ENCODE results near the gene SHQ1.

SHQ1 gene

GRCh38 chr3:72839057-72839456 is 9.2 kb downstream of the SHQ1 start:
- Histone ChIP-seq H3K27me3 (ENCODE audit: insufficient read depth, low read length, poor library complexity, severe bottlenecking) (no peaks in the 10 kb centered on the region), H3K4me3 (ENCODE audit: low read length, poor library complexity, severe bottlenecking) (peak overlapping the region; percentile 10), H3K36me3 (ENCODE audit: insufficient read depth, low read length) (peaks cover 36% of the 10 kb centered on the region), H3K9ac (ENCODE audit: low read depth, low read length, poor library complexity, severe bottlenecking) (peak overlapping the region; percentile 30), H4K20me1 (ENCODE audit: insufficient read depth, low read length, poor library complexity, severe bottlenecking) (peaks cover 6% of the 10 kb centered on the region), H3K9me2 (replicated peaks; ENCODE audit: low read depth, low read length) (no peaks in the 10 kb centered on the region), H2AFZ (ENCODE audit: low read length) (no peak overlapping the region), H3K9me3 (ENCODE audit: insufficient read depth, low read depth, low read length) (no peaks in the 10 kb centered on the region), H3K4me1 (ENCODE audit: insufficient read depth, low read length, poor library complexity, severe bottlenecking) (peaks cover 31% of the 10 kb centered on the region), H3K4me2 (ENCODE audit: low read depth, low read length, poor library complexity, severe bottlenecking) (peak overlapping the region; percentile 55), H3K79me2 (ENCODE audit: insufficient read depth, low read length) (peaks cover 4% of the 10 kb centered on the region), H3F3A (ENCODE audit: low read depth) (no peaks in the 10 kb centered on the region)
- TF ChIP-seq EZH2phosphoT487 (IDR thresholded peaks at IDR 0.05; ENCODE audit: borderline replicate concordance) (no peak), CTCF (conservative IDR thresholded peaks at IDR 0.05; ENCODE audit: low read length) (no peak)

DNA sequence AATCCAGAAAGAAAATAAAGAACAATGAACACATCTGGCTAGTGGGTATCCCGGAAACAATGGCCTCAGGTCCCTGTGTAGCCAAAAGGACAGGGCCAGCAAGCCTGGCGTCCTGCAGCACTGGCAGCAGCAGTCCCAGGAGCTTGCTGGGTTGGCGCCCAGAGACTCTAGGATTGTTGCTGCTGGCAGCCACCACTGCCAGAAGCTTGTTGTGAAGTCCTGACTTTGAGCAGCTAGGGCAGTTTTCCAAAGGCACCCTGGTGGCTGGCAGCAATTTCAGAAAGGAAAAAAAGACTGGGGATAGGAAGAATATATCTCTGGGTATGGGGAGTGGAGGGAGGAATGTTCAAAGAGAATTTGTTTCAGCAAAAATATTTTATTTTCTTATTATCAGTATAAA is 11.3 kb downstream of the SHQ1 start:
- H3K36me3 ChIP-seq (ENCODE audit: insufficient read depth, low read length): peaks cover 36% of the 10 kb centered on the region
- no peaks in the 10 kb centered on the region; the same call in none of the 2 replicates for H3K79me2 ChIP-seq (ENCODE audit: insufficient read depth, low read length)
- H3K27me3 ChIP-seq (ENCODE audit: insufficient read depth, low read length, poor library complexity, severe bottlenecking): no peaks in the 10 kb centered on the region
- H3F3A ChIP-seq (ENCODE audit: low read depth): no peaks in the 10 kb centered on the region
- no peak overlapping the region for H3K9ac ChIP-seq (ENCODE audit: low read depth, low read length, poor library complexity, severe bottlenecking)
- no peaks in the 10 kb centered on the region for H3K9me2 ChIP-seq (replicated peaks; ENCODE audit: low read depth, low read length)
- no peak overlapping the region for H2AFZ ChIP-seq (ENCODE audit: low read length)
- H3K9me3 ChIP-seq (ENCODE audit: insufficient read depth, low read depth, low read length): no peaks in the 10 kb centered on the region
- H3K4me2 ChIP-seq (ENCODE audit: low read depth, low read length, poor library complexity, severe bottlenecking): no peak overlapping the region
- no peak overlapping the region for H3K4me3 ChIP-seq (ENCODE audit: low read length, poor library complexity, severe bottlenecking)
- TF ChIP-seq CTCF (conservative IDR thresholded peaks at IDR 0.05; ENCODE audit: low read length): no peak
- TF ChIP-seq EZH2phosphoT487 (IDR thresholded peaks at IDR 0.05; ENCODE audit: borderline replicate concordance): no peak
- peaks cover 5% of the 10 kb centered on the region for H4K20me1 ChIP-seq (ENCODE audit: insufficient read depth, low read length, poor library complexity, severe bottlenecking)
- peaks cover 22% of the 10 kb centered on the region for H3K4me1 ChIP-seq (ENCODE audit: insufficient read depth, low read length, poor library complexity, severe bottlenecking)

DNA sequence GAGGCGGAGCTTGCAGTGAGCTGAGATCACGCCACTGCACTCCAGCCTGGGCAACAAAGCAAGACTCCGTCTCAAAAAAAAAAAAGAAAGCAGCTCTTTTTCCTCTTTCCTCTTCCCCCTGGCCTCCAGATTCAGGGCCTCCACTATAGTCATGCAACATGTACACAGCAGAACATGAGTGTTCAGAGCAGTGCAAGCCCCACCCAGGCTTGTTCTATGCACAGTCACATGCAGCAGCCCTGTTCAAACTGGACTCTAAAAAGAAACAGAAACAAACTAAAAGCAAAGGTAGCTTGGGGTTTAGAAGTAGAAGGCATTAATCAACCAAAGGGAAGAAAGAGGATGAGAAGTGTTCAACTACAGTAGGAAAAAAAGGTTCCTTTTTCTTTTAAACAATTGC is 11.8 kb downstream of the SHQ1 start:
- no peaks in the 10 kb centered on the region; the same call in 1 of the 2 replicates for H3K79me2 ChIP-seq (ENCODE audit: insufficient read depth, low read length)
- H3K9ac ChIP-seq (ENCODE audit: low read depth, low read length, poor library complexity, severe bottlenecking): no peak overlapping the region
- TF ChIP-seq CTCF (conservative IDR thresholded peaks at IDR 0.05; ENCODE audit: low read length): no peak
- no peak for TF ChIP-seq EZH2phosphoT487 (IDR thresholded peaks at IDR 0.05; ENCODE audit: borderline replicate concordance)
- no peaks in the 10 kb centered on the region for H3K9me2 ChIP-seq (replicated peaks; ENCODE audit: low read depth, low read length)
- no peaks in the 10 kb centered on the region for H3F3A ChIP-seq (ENCODE audit: low read depth)
- H3K9me3 ChIP-seq (ENCODE audit: insufficient read depth, low read depth, low read length): no peaks in the 10 kb centered on the region
- no peak overlapping the region for H2AFZ ChIP-seq (ENCODE audit: low read length)
- peaks cover 36% of the 10 kb centered on the region for H3K36me3 ChIP-seq (ENCODE audit: insufficient read depth, low read length)
- peaks cover 5% of the 10 kb centered on the region for H4K20me1 ChIP-seq (ENCODE audit: insufficient read depth, low read length, poor library complexity, severe bottlenecking)
- no peak overlapping the region for H3K4me3 ChIP-seq (ENCODE audit: low read length, poor library complexity, severe bottlenecking)
- H3K4me1 ChIP-seq (ENCODE audit: insufficient read depth, low read length, poor library complexity, severe bottlenecking): peaks cover 22% of the 10 kb centered on the region
- H3K4me2 ChIP-seq (ENCODE audit: low read depth, low read length, poor library complexity, severe bottlenecking): no peak overlapping the region
- H3K27me3 ChIP-seq (ENCODE audit: insufficient read depth, low read length, poor library complexity, severe bottlenecking): no peaks in the 10 kb centered on the region

Measured in Loucy (cell line).